ENCODE measurements around the gene TNP2.

GRCh38 chr16:11276896-11277593 is 7.9 kb upstream of the TNP2 start:
- no peak for TF ChIP-seq POLR2A (IDR thresholded peaks at IDR 0.05; ENCODE audit: low read length)
- TF ChIP-seq GATA1 (IDR thresholded peaks at IDR 0.05; ENCODE audit: low read depth, low read length): no peak

All from erythroblast (primary cell).